Peyer's patch (tissue), 4 donors: ENCODE measurements around the gene DPYD.

Experiments used
- POLR2A ChIP-seq, 2 donors: fragments of 450-650 bp; IDR thresholded peaks; one replicate each; pipeline ENCODE4 v1.5.1; 2017; ENCODE audit warnings: antibody characterized with exemption in 2 of 2, mild to moderate bottlenecking in 2 of 2, moderate library complexity in 2 of 2
- TF ChIP-seq, protein P1 (sequence below), 6 experiments: fragments of 450-650 bp in 4 of 6; fragments of 200-600 bp in 2 of 6; sonication (generic) in 1 of 6; IDR thresholded peaks; one replicate each; pipeline ENCODE4 v1.5.1; 2017 to 2019; ENCODE audit warnings: antibody characterized with exemption in 6 of 6, mild to moderate bottlenecking in 3 of 6, moderate library complexity in 1 of 6

DNA sequence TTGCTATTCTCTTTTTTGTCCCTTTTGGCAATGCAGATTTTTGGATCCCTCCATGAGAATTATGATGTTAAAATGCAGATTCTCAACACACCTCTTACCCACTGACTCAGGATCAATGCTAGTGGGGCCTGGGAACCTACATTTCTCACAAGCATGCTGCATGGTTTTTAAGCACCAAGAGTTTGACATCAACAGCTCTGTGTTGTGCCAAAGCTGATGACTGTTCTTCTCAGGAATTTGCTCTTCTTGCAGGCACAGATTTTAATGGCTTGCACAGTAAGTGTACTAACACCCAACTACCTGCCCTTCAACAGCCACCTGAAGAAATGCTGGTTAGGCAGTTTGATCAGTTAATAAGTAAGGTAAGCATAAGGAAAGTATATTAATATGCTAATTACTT, 730.5 kb downstream of the DPYD start:
- TF ChIP-seq, protein P1, sequence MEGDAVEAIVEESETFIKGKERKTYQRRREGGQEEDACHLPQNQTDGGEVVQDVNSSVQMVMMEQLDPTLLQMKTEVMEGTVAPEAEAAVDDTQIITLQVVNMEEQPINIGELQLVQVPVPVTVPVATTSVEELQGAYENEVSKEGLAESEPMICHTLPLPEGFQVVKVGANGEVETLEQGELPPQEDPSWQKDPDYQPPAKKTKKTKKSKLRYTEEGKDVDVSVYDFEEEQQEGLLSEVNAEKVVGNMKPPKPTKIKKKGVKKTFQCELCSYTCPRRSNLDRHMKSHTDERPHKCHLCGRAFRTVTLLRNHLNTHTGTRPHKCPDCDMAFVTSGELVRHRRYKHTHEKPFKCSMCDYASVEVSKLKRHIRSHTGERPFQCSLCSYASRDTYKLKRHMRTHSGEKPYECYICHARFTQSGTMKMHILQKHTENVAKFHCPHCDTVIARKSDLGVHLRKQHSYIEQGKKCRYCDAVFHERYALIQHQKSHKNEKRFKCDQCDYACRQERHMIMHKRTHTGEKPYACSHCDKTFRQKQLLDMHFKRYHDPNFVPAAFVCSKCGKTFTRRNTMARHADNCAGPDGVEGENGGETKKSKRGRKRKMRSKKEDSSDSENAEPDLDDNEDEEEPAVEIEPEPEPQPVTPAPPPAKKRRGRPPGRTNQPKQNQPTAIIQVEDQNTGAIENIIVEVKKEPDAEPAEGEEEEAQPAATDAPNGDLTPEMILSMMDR (IDR thresholded peaks at IDR 0.05), result no peak
- no peak for TF ChIP-seq POLR2A (IDR thresholded peaks at IDR 0.05)
